Mucosa of descending colon (tissue), 3 donors: ENCODE results near the gene GALNTL6. TPM values are rescaled to one million over a fixed set of nuclear protein-coding genes. Genes with fewer than 3 reads are reported as not detected.
A peak's percentile ranks its signal among the peaks of the same experiment; 100 is the strongest.
"Not testable (repeated sequence)": the region's sequence is repeated elsewhere in the genome, so short reads cannot be mapped to it uniquely, and the experiment has no call there.

Experiments
- ATAC-seq: fragments of 200-7000 bp; cut with Tn5 transposase; one replicate; pipeline ENCODE4 v1.9.1; 2020; ENCODE audit warnings: mild to moderate bottlenecking, moderate library complexity
- DNase-seq, 3 donors: peaks; one replicate each; pipeline ENCODE4 v3.0.0-alpha.2; 2020
- H3K36me3 ChIP-seq: fragments of 200-600 bp; one replicate; pipeline ENCODE4 v1.8.0; 2021; ENCODE audit warnings: low read depth, mild to moderate bottlenecking
- H3K4me1 ChIP-seq: fragments of 200-600 bp; one replicate; pipeline ENCODE4 v1.8.0; 2021; ENCODE audit warnings: low read depth, mild to moderate bottlenecking
- H3K4me3 ChIP-seq: fragments of 200-600 bp; one replicate; pipeline ENCODE4 v1.8.0; 2021; ENCODE audit warnings: mild to moderate bottlenecking
- H3K9me3 ChIP-seq: fragments of 200-600 bp; one replicate; pipeline ENCODE4 v1.8.0; 2021; ENCODE audit warnings: mild to moderate bottlenecking
- CTCF ChIP-seq: fragments of 200-600 bp; IDR thresholded peaks from one replicate; pipeline ENCODE4 v1.8.0; 2022; ENCODE audit warnings: antibody characterized with exemption, mild to moderate bottlenecking
- intact Hi-C, 2 donors: fragments of 100-400 bp; cut with DNase I in 1 of 2; cut with micrococcal nuclease in 1 of 2; formaldehyde crosslinking; loops; one replicate each; pipeline versions ENCODE4 v1.11.0 to v1.11.1; 2022; cut with DNase I, micrococcal nuclease
- total RNA-seq, 3 donors: library from RNA; stranded (reverse); fragmentation: NEBNext Ultra II Directional in 2 of 3; extraction: Animal tissue kit (Norgen Biotek cat#: 25700) in 2 of 3; gene quantifications; one replicate each; pipeline versions ENCODE4 v1.2.1 to v1.2.4, GENCODE V29; 2021 to 2023
- donor health status: DM: no; HTN: no; CAD: no; lungs with moderate emphysema.
- donor health status: DM: no; HTN: no; CAD: no.
- donor health status: DM: no; HTN: yes; CAD: no.

GALNTL6 gene
- total RNA-seq, 3 donors from 2014 or later: 0.12 to 0.27 (median 0.19) TPM

GRCh38 chr4:173017802-173018201, 1204.6 kb downstream of the GALNTL6 start:
- intact Hi-C loops: loop anchor here in 1 of 2 donors (10.0 kb wide), 1 partner anchor 237 kb away; no protein-coding TSS in a partner anchor
- Histone ChIP-seq H3K9me3 (no peaks in the 10 kb centered on the region), H3K4me1 (no peaks in the 10 kb centered on the region), H3K36me3 (no peaks in the 10 kb centered on the region), H3K4me3 (no peak overlapping the region)
- TF ChIP-seq CTCF: no peak
- DNase-seq (no peak), ATAC-seq (no peak)

GRCh38 chr4:173018446-173018845, 1205.2 kb downstream of the GALNTL6 start:
- no peak for TF ChIP-seq CTCF
- ATAC-seq: no peak
- intact Hi-C loops: loop anchor here in 1 of 2 donors (10.0 kb wide), 1 partner anchor 236 kb away; no protein-coding TSS in a partner anchor
- H3K4me1 ChIP-seq: no peaks in the 10 kb centered on the region
- H3K36me3 ChIP-seq: no peaks in the 10 kb centered on the region
- H3K4me3 ChIP-seq: no peak overlapping the region
- H3K9me3 ChIP-seq: no peaks in the 10 kb centered on the region
- DNase-seq: no peak

GRCh38 chr4:173019664-173020063, 1206.5 kb downstream of the GALNTL6 start:
- TF ChIP-seq CTCF: no peak
- H3K9me3 ChIP-seq: no peaks in the 10 kb centered on the region
- no peak overlapping the region for H3K4me3 ChIP-seq
- intact Hi-C loops: loop anchor here in 1 of 2 donors (10.0 kb wide), 1 partner anchor 235 kb away; no protein-coding TSS in a partner anchor
- ATAC-seq: no peak
- no peaks in the 10 kb centered on the region for H3K4me1 ChIP-seq
- no peaks in the 10 kb centered on the region for H3K36me3 ChIP-seq
- no peak for DNase-seq

GRCh38 chr4:173021746-173022573, 1208.8 kb downstream of the GALNTL6 start:
- ATAC-seq, H3K9me3 ChIP-seq, H3K4me1 ChIP-seq, DNase-seq, H3K4me3 ChIP-seq, H3K36me3 ChIP-seq, intact Hi-C loops: not testable (repeated sequence)

GRCh38 chr4:173024203-173024602, 1211.0 kb downstream of the GALNTL6 start:
- no peak for DNase-seq
- Histone ChIP-seq H3K4me3 (no peak overlapping the region), H3K36me3 (no peaks in the 10 kb centered on the region), H3K4me1 (no peaks in the 10 kb centered on the region), H3K9me3 (no peaks in the 10 kb centered on the region)
- no peak for TF ChIP-seq CTCF
- intact Hi-C loops: no loop called here
- no peak for ATAC-seq

- TF ChIP-seq CTCF: no peak
- H3K4me3 ChIP-seq: no peak overlapping the region
- intact Hi-C loops: loop anchor here in 1 of 2 donors (5.0 kb wide), 1 partner anchor 232 kb away; no protein-coding TSS in a partner anchor
- H3K36me3 ChIP-seq: no peaks in the 10 kb centered on the region
- DNase-seq (peak in 1 of 3 donors; percentile 89), ATAC-seq (peak; percentile 90)
- no peaks in the 10 kb centered on the region for H3K4me1 ChIP-seq
- no peaks in the 10 kb centered on the region for H3K9me3 ChIP-seq
Observed at GRCh38 chr4:173025131-173025530, 1211.9 kb downstream of the GALNTL6 start.
